A673 (cell line): ENCODE results near the gene ACOT4. TPM values are rescaled to one million over a fixed set of nuclear protein-coding genes. Genes with fewer than 3 reads are reported as not detected.
"Not testable (repeated sequence)": the region's sequence is repeated elsewhere in the genome, so short reads cannot be mapped to it uniquely, and the experiment has no call there.

Experiments
- BruUV-seq: library from RNA; stranded (reverse); fragments of 400-500 nt; replicated peaks from 2 replicates; lab custom pipeline; 2021; lab: Mats Ljungman, UMichigan
- CTCF ChIA-PET: fragments of 300-600 bp; sonication (Branson Sonifier 250); formaldehyde crosslinking; loops from one replicate; lab custom pipeline; 2022; ENCODE audit warnings: antibody characterized with exemption; lab: Charles Lee
- POLR2A ChIA-PET: fragments of 300-600 bp; sonication (Branson Sonifier 250); formaldehyde crosslinking; loops from one replicate; lab custom pipeline; 2022; ENCODE audit warnings: antibody characterized with exemption; ENCODE audit not compliant: low non-redundant PET; lab: Charles Lee
- DNase-seq: peaks from one replicate; pipeline ENCODE4 v3.0.0-alpha.2; 2015; ENCODE audit warnings: low spot score
- H3K27ac ChIP-seq: fragments of 200-600 bp; sonication (generic); 2 replicates; pipeline ENCODE4 v1.5.1; 2016; ENCODE audit warnings: mixed run types, low read depth, mild to moderate bottlenecking, mixed read lengths, antibody characterized with exemption, low read length; ENCODE audit not compliant: poor library complexity, severe bottlenecking
- H3K27me3 ChIP-seq: fragments of 200-600 bp; sonication (generic); replicated peaks from 2 replicates; pipeline ENCODE4 v1.6.1; 2017; ENCODE audit warnings: mixed run types, low read depth, mild to moderate bottlenecking, mixed read lengths, antibody characterized with exemption, low read length; ENCODE audit not compliant: insufficient read depth, poor library complexity
- H3K36me3 ChIP-seq: fragments of 200-600 bp; sonication (generic); 2 replicates; pipeline ENCODE4 v1.6.1; 2016; ENCODE audit warnings: mixed run types, mild to moderate bottlenecking, mixed read lengths, antibody characterized with exemption, low read length; ENCODE audit not compliant: insufficient read depth, poor library complexity, severe bottlenecking
- H3K4me1 ChIP-seq: fragments of 200-600 bp; sonication (generic); 2 replicates; pipeline ENCODE4 v1.6.1; 2017; ENCODE audit warnings: mixed run types, mild to moderate bottlenecking, mixed read lengths, antibody characterized with exemption, low read length; ENCODE audit not compliant: insufficient read depth, poor library complexity, severe bottlenecking
- H3K4me3 ChIP-seq: fragments of 200-600 bp; sonication (generic); 2 replicates; pipeline ENCODE4 v1.5.1; 2016; ENCODE audit warnings: low read depth, mixed run types, mild to moderate bottlenecking, mixed read lengths, low read length; ENCODE audit not compliant: poor library complexity, severe bottlenecking
- H3K9me3 ChIP-seq: fragments of 200-600 bp; sonication (generic); 2 replicates; pipeline ENCODE4 v1.6.1; 2016; ENCODE audit warnings: mixed run types, low read depth, mild to moderate bottlenecking, mixed read lengths, antibody characterized with exemption, low read length; ENCODE audit not compliant: poor library complexity, severe bottlenecking
- EZH2 ChIP-seq: fragments of 200-600 bp; sonication (generic); IDR thresholded peaks from 2 replicates; pipeline ENCODE4 v1.6.1; 2017; ENCODE audit warnings: borderline replicate concordance, low read depth, mild to moderate bottlenecking, mixed read lengths, antibody characterized with exemption, low read length; ENCODE audit not compliant: poor library complexity, severe bottlenecking
- intact Hi-C: fragments of 100-400 bp; cut with micrococcal nuclease; formaldehyde crosslinking; loops from one replicate; pipeline ENCODE4 v1.10.0; 2022; ENCODE audit not compliant: unreplicated experiment
- total RNA-seq: library from RNA; stranded (reverse); gene quantifications from 2 replicates; pipeline ENCODE4 v1.2.3, GENCODE V29; 2021
- TF ChIP-seq, protein P1 (sequence below): fragments of 300-800, 200-600 bp; sonication (generic); conservative IDR thresholded peaks from 2 replicates; pipeline ENCODE4 v1.5.1; 2017; ENCODE audit warnings: low read depth, mild to moderate bottlenecking, antibody characterized with exemption, low read length, moderate library complexity, mixed read lengths

ACOT4 gene
- total RNA-seq, 1 experiment from 2014 or later: 0.28 TPM

DNA sequence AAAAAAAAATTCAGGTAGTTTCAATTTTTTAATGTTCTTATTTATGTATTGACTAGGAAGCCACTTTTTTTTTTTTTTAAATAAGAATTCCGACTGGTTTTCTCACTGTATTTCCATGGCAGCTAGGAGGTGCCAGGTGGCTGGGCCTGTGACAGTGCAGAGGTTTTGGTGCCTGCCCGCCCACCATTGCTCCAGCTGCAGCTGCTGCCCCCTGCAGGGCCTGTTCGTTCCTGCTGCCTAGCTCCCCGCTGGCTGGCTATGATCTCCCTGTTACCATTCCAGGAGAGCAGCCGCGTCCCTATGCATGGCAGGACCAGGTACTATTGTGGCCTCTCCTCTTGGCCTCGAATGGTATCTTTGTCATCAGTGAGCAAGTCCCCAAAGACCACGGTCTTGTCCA, 20.8 kb upstream of the ACOT4 start:
- not testable (repeated sequence) for H3K27ac ChIP-seq, BruUV-seq, H3K4me1 ChIP-seq, H3K27me3 ChIP-seq, H3K4me3 ChIP-seq, H3K9me3 ChIP-seq, H3K36me3 ChIP-seq
- intact Hi-C loops: loop anchor here (1.0 kb wide), 1 partner anchor 31 kb away; no protein-coding TSS in a partner anchor
- POLR2A ChIA-PET: interaction anchor here (0.7 kb wide), 1 partner anchor 1109 kb away, joined by 6 read pairs; no protein-coding TSS in a partner anchor
- TF ChIP-seq, protein P1, sequence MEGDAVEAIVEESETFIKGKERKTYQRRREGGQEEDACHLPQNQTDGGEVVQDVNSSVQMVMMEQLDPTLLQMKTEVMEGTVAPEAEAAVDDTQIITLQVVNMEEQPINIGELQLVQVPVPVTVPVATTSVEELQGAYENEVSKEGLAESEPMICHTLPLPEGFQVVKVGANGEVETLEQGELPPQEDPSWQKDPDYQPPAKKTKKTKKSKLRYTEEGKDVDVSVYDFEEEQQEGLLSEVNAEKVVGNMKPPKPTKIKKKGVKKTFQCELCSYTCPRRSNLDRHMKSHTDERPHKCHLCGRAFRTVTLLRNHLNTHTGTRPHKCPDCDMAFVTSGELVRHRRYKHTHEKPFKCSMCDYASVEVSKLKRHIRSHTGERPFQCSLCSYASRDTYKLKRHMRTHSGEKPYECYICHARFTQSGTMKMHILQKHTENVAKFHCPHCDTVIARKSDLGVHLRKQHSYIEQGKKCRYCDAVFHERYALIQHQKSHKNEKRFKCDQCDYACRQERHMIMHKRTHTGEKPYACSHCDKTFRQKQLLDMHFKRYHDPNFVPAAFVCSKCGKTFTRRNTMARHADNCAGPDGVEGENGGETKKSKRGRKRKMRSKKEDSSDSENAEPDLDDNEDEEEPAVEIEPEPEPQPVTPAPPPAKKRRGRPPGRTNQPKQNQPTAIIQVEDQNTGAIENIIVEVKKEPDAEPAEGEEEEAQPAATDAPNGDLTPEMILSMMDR: peak; percentile 74; the same call in 1 of the 2 replicates
- CTCF ChIA-PET: interaction anchor here (0.6 to 0.9 kb wide), 4 partner anchors 62 to 447 kb away, joined by 3 to 5 read pairs (median 4); no protein-coding TSS in a partner anchor
- DNase-seq: peak; percentile 36

DNA sequence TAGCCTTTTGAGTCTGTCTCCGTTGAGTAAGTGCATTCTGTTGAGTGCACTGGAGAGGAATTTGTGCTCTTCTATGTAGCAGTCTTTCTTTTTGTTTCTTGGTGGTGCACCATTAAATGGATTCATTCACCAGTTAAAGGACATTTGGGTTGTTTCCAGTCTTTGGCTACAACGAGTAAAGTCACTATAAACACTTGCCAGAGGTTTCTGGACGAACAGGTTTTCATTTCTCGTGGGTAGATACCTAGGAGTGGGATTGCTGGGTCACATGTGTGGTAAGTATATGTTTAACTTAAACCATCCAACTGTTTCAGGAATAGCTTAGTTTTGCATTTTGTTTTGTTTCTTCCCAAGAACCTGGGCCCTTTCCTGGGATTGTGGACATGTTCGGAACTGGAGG, 18.6 kb upstream of the ACOT4 start:
- CTCF ChIA-PET, H3K27ac ChIP-seq, BruUV-seq, intact Hi-C loops, H3K4me3 ChIP-seq, H3K4me1 ChIP-seq, DNase-seq, H3K9me3 ChIP-seq, POLR2A ChIA-PET, H3K27me3 ChIP-seq, H3K36me3 ChIP-seq: not testable (repeated sequence)

DNA sequence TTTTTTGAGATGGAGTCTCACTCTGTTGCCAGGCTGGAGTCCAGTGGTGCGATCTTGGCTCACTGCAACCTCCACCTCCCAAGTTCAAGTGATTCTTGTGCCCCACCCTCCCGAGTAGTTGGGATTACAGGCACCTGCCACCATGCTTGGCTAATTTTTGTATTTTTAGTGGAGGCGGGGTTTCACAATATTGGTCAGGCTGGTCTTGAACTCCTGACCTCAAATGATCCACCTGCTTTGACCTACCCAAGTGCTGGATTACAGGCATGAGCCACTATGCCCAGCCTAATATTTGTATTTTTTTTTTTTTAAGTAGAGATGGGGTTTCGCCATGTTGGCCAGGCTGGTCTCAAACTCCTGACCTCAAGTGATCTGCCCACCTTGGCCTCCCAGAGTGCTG, 17.9 kb upstream of the ACOT4 start:
- H3K27me3 ChIP-seq, H3K4me3 ChIP-seq, BruUV-seq, H3K9me3 ChIP-seq, H3K4me1 ChIP-seq, H3K27ac ChIP-seq, POLR2A ChIA-PET, H3K36me3 ChIP-seq, CTCF ChIA-PET, DNase-seq, intact Hi-C loops: not testable (repeated sequence)

DNA sequence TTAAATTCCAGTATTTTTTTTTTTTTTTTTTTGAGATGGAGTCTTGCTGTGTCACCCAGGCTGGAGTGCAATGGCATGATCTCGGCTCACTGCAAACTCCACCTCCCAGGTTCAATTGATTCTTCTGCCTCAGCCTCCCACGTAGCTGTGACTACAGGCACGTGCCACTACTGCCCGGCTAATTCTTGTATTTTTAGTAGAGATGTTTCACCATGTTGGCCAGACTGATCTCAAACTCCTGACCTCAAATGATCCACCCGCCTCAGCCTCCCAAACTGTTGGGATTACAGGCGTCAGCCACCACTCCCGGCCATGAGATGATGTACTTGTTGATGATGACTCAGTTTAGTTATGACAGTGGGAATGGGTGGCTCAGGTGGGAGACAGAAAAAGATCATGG, 17.4 kb upstream of the ACOT4 start:
- intact Hi-C loops, H3K9me3 ChIP-seq, CTCF ChIA-PET, H3K4me1 ChIP-seq, H3K4me3 ChIP-seq, H3K27me3 ChIP-seq, POLR2A ChIA-PET, BruUV-seq, H3K36me3 ChIP-seq, H3K27ac ChIP-seq, DNase-seq: not testable (repeated sequence)

DNA sequence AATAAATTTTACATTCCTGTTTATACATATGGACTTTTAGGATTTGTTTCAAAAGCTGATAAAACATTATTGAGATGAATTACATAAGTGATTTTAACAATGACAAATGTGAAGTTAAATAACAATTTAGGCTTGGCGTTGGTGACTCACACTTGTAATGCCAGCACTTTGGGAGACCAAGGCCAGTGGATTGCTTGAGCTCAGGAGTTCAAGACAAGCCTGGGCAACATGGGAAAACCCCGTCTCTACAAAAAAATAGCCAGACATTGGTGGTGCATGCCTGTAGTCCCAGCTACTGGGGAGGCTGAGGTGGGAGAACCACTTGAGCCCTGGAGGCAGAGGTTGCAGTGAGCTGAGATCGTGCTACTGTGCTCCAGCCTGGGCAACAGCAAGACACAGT, 15.3 kb upstream of the ACOT4 start:
- POLR2A ChIA-PET: no interaction called here
- no peaks in the 10 kb centered on the region for H3K27me3 ChIP-seq
- H3K4me1 ChIP-seq: no peaks in the 10 kb centered on the region
- H3K9me3 ChIP-seq: no peaks in the 10 kb centered on the region
- CTCF ChIA-PET: no interaction called here
- intact Hi-C loops: no loop called here
- no peak for DNase-seq
- TF ChIP-seq, protein P1: no peak
- no peak for TF ChIP-seq EZH2
- peaks cover 4% of the 10 kb centered on the region for H3K36me3 ChIP-seq
- BruUV-seq: no TSS peak
- H3K4me3 ChIP-seq: no peak overlapping the region
- H3K27ac ChIP-seq: no peak overlapping the region

DNA sequence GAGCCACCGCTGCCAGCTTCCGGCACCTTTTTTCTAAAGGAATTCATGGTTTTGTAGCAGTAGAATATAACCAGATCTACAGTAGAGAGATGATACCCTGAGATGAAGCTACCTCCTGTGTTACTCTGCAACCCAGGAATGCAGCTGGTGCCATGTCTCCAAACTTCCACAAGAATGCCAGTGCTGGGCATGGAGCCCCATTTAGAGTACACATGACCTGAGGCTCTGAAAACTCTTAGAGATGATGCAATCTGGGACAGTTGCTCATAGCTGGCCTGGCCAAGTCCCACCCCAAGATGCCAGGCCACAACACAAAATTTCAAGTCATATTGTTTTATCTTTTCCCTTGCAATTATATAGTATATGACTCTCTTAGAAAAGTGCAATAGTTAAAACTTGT, 14.5 kb upstream of the ACOT4 start:
- H3K9me3 ChIP-seq, DNase-seq, H3K4me1 ChIP-seq, H3K27me3 ChIP-seq, POLR2A ChIA-PET, H3K4me3 ChIP-seq, BruUV-seq, H3K27ac ChIP-seq, H3K36me3 ChIP-seq, CTCF ChIA-PET, intact Hi-C loops: not testable (repeated sequence)
